ENCODE measurements around the gene FAM169A.
"Not testable (repeated sequence)": the region's sequence is repeated elsewhere in the genome, so short reads cannot be mapped to it uniquely, and the experiment has no call there.

Gene FAM169A, protein sequence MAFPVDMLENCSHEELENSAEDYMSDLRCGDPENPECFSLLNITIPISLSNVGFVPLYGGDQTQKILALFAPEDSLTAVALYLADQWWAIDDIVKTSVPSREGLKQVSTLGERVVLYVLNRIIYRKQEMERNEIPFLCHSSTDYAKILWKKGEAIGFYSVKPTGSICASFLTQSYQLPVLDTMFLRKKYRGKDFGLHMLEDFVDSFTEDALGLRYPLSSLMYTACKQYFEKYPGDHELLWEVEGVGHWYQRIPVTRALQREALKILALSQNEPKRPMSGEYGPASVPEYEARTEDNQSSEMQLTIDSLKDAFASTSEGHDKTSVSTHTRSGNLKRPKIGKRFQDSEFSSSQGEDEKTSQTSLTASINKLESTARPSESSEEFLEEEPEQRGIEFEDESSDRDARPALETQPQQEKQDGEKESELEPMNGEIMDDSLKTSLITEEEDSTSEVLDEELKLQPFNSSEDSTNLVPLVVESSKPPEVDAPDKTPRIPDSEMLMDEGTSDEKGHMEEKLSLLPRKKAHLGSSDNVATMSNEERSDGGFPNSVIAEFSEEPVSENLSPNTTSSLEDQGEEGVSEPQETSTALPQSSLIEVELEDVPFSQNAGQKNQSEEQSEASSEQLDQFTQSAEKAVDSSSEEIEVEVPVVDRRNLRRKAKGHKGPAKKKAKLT

DNA sequence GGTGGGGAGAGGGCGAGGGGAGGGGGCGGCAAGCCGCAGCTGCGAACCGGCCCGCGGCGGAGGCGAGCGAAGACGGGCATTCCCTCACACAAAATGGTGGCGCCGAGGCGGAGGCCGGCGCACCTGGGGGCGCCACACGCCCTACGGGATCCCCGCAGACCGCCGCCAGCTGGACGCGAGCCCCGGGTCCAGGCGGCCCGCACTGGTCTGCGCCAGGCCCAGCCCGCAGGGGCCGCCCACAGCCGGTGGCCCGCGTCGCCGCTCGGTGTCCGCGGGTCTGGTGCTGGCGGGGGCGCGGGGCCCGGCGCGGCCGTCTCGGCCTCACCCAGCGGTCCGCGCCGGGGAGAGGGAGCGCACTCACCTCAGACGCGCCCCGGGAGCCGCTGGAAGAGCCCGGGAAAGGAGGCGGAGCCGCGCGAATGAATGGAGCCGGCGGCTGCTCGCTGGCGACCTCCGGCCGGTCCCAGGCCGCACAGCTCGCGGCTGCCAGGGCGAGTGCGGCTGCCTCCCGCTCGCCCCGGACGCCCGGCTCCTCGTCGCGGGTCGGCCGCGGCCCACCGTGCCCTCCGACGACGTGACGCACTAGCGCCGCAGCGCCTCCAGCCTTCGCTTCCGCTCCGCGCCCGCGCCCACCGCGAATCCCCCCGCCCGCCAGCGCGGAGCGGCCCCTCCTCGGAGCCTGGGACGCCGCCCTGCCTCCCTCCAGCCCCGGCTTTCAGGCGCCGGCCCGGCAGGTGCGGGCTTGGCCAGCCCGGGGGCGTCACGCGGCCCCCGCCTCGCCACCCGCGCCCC lies at the start of gene FAM169A:
FAM169A (minus strand) TSS at position 584 of the 792 bp plus-strand sequence. CDS start 24,711 bp downstream, outside the sequence.
- DNase-seq = peak; percentile 36

DNA sequence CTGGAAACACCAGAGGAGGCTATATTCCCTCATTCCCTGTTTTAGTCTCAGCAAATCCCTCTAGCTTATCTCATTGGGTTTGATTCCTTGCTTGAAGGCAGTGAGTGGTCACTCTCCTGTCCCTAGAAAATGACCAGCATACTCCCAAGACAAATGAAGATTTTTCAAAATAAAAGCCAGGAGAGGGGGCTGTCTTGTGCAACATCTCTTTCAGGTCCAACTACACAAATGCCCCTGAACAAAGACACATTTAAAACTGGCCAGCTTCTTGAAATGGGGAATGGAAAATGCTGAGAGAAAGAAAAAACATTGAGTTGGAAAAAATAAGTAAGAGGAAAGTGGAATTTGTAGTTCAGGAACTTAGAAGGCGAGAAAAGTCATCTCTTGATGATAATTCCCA lies 49.3 kb upstream of the FAM169A start:
- no peak for DNase-seq

GRCh38 chr5:74911421-74911820 lies 45.2 kb upstream of the FAM169A start:
- not testable (repeated sequence) for DNase-seq

DNA sequence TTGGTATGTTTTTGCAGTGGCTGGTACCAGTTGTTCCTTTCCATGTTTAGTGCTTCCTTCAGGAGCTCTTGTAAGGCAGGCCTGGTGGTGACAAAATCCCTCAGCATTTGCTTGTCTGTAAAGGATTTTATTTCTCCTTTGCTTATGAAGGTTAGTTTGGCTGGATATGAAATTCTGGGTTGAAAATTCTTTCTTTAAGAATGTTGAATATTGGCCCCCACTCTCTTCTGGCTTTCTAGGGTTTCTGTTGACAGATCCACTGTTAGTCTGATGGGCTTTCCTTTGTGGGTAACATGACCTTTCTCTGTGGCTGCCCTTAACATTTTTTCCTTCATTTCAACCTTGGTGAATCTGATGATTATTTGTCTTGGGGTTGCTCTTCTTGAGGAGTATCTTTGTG lies 43.7 kb upstream of the FAM169A start:
- DNase-seq = not testable (repeated sequence)

GRCh38 chr5:74908237-74908636 lies 42.0 kb upstream of the FAM169A start:
- not testable (repeated sequence) for DNase-seq

DNA sequence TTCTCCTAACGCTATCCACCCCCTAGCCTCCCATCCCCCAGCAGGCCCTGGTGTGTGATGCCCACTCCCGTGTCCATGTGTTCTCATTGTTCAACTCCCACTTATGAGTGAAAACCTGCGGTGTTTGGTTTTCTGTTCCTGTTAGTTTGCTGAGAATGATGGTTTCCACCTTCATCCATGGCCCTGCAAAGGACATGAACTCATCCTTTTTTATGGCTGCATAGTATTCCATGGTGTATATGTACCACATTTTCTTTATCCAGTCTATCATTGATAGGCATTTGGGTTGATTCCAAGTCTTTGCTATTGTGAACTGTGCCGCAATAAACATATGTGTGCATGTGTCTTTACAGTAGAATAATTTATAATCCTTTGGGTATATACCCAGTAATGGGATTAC lies 38.5 kb upstream of the FAM169A start:
- not testable (repeated sequence) for DNase-seq

DNA sequence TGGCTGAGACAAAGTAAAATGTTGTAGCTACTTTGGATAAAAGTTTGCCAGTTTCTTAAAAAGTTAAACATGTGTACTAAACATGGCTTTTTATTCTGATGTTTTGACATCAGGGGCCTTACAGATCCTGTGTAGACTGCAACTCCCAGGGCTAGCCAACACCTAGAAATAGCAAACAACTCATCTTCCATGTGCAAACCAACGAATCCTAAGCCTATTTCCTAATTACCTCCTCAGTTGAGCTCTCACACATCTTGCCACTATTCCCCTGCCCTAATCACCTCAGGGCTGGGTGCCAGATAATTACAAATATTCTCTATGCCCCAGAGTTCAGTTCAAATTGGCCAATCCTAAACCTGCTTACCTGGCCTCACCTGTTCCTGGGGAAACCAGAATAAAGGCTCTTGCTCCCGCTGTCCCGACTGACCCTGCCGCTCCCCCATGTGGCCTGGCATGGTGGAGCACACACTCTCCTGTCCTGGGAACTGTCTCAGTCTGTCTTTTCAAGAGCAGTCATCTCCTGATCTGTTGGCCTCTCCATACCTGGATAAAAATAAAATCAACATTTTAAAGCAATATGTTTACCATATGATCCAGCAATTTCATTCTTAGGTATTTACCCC lies 37.1 kb upstream of the FAM169A start:
- peak; percentile 4 for DNase-seq

- DNase-seq = no peak
These were observed 30.9 kb upstream of the FAM169A start for GRCh38 chr5:74897049-74897448.

- DNase-seq = no peak
These were observed 29.7 kb upstream of the FAM169A start for GRCh38 chr5:74895906-74896305.

GRCh38 chr5:74894351-74894750 lies 28.2 kb upstream of the FAM169A start:
- no peak for DNase-seq

DNA sequence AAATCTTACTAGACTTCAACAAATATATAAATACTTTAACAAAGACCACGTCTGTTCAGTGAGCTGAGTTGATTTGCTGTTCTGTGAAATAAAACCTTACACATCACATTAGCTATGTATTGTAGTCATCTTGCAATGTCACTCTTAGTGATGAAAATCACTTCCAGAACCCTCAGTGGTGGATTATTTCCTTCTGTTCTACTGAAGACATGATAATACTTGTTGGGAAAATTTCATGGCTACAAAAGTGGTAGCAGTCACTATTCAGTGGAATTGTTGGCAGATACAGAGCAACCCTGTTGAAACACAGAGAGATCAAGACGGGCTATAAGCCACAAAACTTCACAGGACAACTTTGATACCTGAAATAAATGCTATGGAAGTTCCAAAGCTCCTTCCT lies 26.7 kb upstream of the FAM169A start:
- DNase-seq = no peak

DNA sequence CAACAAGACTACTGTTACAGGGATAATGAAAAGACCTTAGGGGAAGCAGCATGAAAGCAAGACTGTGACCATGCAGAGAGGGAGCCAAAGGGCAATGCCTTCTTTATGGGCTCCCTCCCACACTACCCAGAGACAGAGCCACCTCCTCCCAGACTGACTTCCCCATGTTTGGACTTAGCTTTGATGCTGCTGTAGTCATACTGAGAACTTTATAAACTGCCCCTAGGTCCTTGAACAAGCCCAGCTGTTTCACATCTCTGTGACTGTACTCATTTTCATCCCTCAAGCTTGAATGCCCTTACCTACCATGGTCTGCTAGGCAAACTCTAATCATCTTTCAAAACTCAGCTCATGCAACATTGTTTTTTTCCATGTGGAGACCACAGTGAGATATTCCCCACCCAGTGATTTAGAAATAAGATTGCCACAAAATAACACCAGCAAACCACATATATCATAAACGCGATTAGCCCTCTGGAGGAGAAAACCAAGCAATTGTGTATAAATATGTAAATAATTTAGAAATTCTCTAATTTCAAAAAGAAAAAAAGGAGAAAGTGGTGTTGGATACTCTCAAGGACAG lies 23.4 kb upstream of the FAM169A start:
- DNase-seq = no peak

GRCh38 chr5:74888117-74888516 lies 21.9 kb upstream of the FAM169A start:
- no peak for DNase-seq

- DNase-seq = no peak
These were observed 19.0 kb upstream of the FAM169A start for GRCh38 chr5:74885170-74885569.

- not testable (repeated sequence) for DNase-seq
These were observed 16.4 kb upstream of the FAM169A start for GRCh38 chr5:74882379-74883134.

GRCh38 chr5:74877624-74878304 lies 11.6 kb upstream of the FAM169A start:
- no peak for DNase-seq

DNA sequence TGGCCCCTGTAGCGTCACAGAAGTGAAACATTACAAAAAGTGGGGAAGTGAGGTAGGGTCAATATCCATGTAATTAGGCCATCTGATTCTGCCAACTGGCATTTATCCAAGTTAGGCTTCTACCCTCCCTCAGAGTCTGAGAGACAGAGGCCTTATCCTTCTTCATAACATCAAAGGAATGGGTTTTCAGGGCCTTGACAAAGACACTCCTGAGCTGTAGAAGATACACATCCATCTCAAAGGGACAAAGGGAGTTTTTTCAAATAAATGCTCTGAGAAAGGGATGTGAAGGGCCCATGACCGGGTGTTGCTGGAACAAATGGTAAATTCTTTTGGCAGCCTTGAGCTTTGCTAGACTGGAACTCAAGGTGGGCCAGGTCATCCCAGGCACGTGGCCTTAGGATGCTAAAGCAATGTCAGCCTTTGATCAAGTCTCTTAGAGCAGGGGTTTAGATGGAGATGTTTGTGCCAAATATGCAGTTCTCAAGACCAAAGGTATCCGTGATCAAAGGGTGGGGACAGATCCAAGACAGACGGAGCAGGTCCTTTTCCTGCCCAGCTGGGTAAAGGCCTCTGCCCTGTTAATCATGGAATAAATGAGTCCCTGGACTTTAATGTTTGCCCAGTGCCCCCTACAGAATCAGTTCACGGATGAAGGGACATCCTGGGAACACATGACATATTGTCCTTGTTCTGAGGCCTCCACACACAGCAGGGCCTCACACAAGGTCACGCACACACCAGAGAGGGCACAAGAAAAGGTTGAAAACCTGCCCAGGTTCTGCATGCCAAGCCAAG lies 10.0 kb upstream of the FAM169A start:
- no peak for DNase-seq

DNA sequence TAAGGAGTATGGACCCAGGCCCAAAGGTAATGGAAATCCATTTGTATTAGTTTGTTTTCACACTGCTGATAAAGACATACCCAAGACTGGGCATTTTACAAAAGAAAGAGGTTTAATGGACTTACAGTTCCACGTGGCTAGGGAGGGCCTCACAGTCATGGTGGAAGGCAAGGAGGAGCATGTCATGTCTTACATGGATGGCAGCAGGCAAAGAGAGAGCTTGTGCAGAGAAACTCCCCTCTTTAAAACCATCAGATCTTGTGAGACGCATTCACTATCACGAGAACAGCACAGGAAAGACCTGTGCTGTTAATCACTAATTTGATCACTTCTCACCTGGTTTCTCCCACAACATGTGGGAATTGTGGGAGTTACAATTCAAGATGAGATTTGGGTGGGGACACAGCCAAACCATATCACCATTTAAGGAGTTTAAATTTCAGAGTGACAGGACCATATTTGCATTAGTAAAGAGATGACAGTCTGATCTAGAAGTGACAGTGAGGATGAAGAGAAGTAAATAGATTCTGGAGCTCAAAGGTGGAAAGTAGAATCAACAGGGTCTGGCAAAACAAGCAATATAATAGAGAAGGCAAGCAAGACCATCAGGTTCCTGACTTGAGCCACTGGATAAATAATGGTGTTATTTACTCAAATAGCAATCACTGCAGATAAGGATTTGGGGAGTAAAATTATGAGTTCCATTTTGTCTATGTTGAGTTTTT lies 7.5 kb upstream of the FAM169A start:
- DNase-seq = no peak

DNA sequence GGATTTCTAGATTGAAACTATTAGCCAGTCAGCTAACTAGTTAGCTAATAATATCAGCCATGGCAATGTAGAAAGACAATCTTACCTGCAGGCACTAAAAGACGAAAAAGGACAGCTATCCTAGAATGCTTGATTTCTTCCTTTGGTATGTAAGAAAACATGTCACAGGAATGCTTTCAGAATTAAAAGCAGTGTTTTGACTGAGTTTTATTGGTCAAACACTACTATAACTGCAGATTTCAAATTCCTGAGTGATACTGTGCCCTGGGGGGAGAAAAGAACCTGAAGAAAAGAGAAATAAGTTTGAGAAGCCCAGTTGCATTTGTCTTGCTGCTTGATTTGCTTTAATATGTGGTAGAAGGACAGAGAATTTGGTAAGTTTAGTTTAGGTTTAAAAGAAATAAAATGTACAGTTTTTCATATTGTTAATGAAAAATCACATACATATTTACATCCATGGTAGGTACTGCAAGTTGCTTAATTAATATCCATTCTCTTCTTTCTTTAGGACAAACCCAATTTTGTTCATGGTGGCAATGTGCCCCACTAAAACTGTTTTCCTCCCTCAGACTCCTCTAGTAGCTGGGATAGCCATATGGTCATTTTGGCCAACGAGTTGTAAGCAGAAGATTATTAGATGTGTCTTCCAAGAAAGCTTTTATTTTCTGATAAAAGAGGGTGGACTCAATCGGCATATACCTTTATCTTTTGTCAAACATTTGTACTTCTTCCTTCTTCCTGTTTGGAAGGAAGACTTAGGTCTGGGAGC lies 4.3 kb upstream of the FAM169A start:
- DNase-seq = no peak
